IPS-18a (cell line): ENCODE results near the gene IL10.

Source experiments
- H3K27ac ChIP-seq: one replicate; pipeline ENCODE4 v1.5.1; 2013; ENCODE audit warnings: low read length
- H3K27me3 ChIP-seq: one replicate; pipeline ENCODE4 v1.6.1; 2013; ENCODE audit warnings: mild to moderate bottlenecking, low read length; ENCODE audit not compliant: control insufficient read depth, insufficient read depth
- H3K36me3 ChIP-seq: one replicate; pipeline ENCODE4 v1.6.1; 2013; ENCODE audit warnings: low read depth, low read length; ENCODE audit not compliant: control insufficient read depth
- H3K4me1 ChIP-seq: one replicate; pipeline ENCODE4 v1.6.1; 2013; ENCODE audit warnings: low read depth, low read length; ENCODE audit not compliant: control insufficient read depth
- H3K4me3 ChIP-seq: one replicate; pipeline ENCODE4 v1.5.1; 2013; ENCODE audit warnings: low read length
- H3K9ac ChIP-seq: one replicate; pipeline ENCODE4 v1.6.1; 2013; ENCODE audit warnings: mild to moderate bottlenecking, low read length, moderate library complexity
- H3K9me3 ChIP-seq: one replicate; pipeline ENCODE4 v1.6.1; 2013; ENCODE audit warnings: low read depth, low read length; ENCODE audit not compliant: control insufficient read depth

Gene IL10

GRCh38 chr1:206738370-206739366 lies 33.6 kb downstream of the IL10 start:
- no peak overlapping the region for H3K27ac ChIP-seq
- no peaks in the 10 kb centered on the region for H3K36me3 ChIP-seq
- H3K27me3 ChIP-seq: no peaks in the 10 kb centered on the region
- peaks cover 4% of the 10 kb centered on the region for H3K4me1 ChIP-seq
- H3K9me3 ChIP-seq: no peaks in the 10 kb centered on the region
- H3K4me3 ChIP-seq: no peak overlapping the region
- H3K9ac ChIP-seq: no peak overlapping the region

- no peaks in the 10 kb centered on the region for H3K27me3 ChIP-seq
- no peak overlapping the region for H3K27ac ChIP-seq
- H3K4me3 ChIP-seq: no peak overlapping the region
- no peaks in the 10 kb centered on the region for H3K9me3 ChIP-seq
- H3K36me3 ChIP-seq: peaks cover 3% of the 10 kb centered on the region
- peaks cover 4% of the 10 kb centered on the region for H3K4me1 ChIP-seq
- H3K9ac ChIP-seq: no peak overlapping the region
Observed at GRCh38 chr1:206737729-206738201, 34.5 kb downstream of the IL10 start.

GRCh38 chr1:206736878-206737728 lies 35.2 kb downstream of the IL10 start:
- Histone ChIP-seq H3K4me3 (no peak overlapping the region), H3K9me3 (no peaks in the 10 kb centered on the region), H3K4me1 (peaks cover 4% of the 10 kb centered on the region), H3K36me3 (peaks cover 4% of the 10 kb centered on the region), H3K27me3 (no peaks in the 10 kb centered on the region), H3K27ac (no peak overlapping the region), H3K9ac (no peak overlapping the region)

- Histone ChIP-seq H3K4me1 (peaks cover 4% of the 10 kb centered on the region), H3K4me3 (no peak overlapping the region), H3K27me3 (no peaks in the 10 kb centered on the region), H3K36me3 (peaks cover 12% of the 10 kb centered on the region), H3K27ac (no peak overlapping the region), H3K9ac (no peak overlapping the region), H3K9me3 (no peaks in the 10 kb centered on the region)
Observed at GRCh38 chr1:206735553-206736031, 36.7 kb downstream of the IL10 start.

GRCh38 chr1:206734499-206735142 lies 37.7 kb downstream of the IL10 start:
- no peak overlapping the region for H3K9ac ChIP-seq
- H3K4me3 ChIP-seq: no peak overlapping the region
- no peaks in the 10 kb centered on the region for H3K9me3 ChIP-seq
- peaks cover 20% of the 10 kb centered on the region for H3K36me3 ChIP-seq
- H3K27me3 ChIP-seq: no peaks in the 10 kb centered on the region
- H3K27ac ChIP-seq: no peak overlapping the region
- peaks cover 4% of the 10 kb centered on the region for H3K4me1 ChIP-seq

GRCh38 chr1:206732992-206733391 lies 39.3 kb downstream of the IL10 start:
- H3K4me3 ChIP-seq: no peak overlapping the region
- H3K9ac ChIP-seq: no peak overlapping the region
- H3K27ac ChIP-seq: no peak overlapping the region
- peaks cover 22% of the 10 kb centered on the region for H3K36me3 ChIP-seq
- H3K9me3 ChIP-seq: no peaks in the 10 kb centered on the region
- no peaks in the 10 kb centered on the region for H3K27me3 ChIP-seq
- H3K4me1 ChIP-seq: no peaks in the 10 kb centered on the region

GRCh38 chr1:206732508-206732907 lies 39.8 kb downstream of the IL10 start:
- Histone ChIP-seq H3K36me3 (peaks cover 22% of the 10 kb centered on the region), H3K27me3 (no peaks in the 10 kb centered on the region), H3K27ac (no peak overlapping the region), H3K9me3 (no peaks in the 10 kb centered on the region), H3K4me3 (no peak overlapping the region), H3K9ac (no peak overlapping the region), H3K4me1 (no peaks in the 10 kb centered on the region)

- Histone ChIP-seq H3K36me3 (peaks cover 22% of the 10 kb centered on the region), H3K27me3 (no peaks in the 10 kb centered on the region), H3K4me3 (no peak overlapping the region), H3K9ac (no peak overlapping the region), H3K4me1 (no peaks in the 10 kb centered on the region), H3K27ac (no peak overlapping the region), H3K9me3 (no peaks in the 10 kb centered on the region)
Observed at GRCh38 chr1:206729507-206729906, 42.8 kb downstream of the IL10 start.

GRCh38 chr1:206729050-206729449 lies 43.2 kb downstream of the IL10 start:
- Histone ChIP-seq H3K36me3 (peaks cover 22% of the 10 kb centered on the region), H3K9ac (no peak overlapping the region), H3K27ac (no peak overlapping the region), H3K27me3 (no peaks in the 10 kb centered on the region), H3K9me3 (no peaks in the 10 kb centered on the region), H3K4me3 (no peak overlapping the region), H3K4me1 (peaks cover 2% of the 10 kb centered on the region)

GRCh38 chr1:206728697-206728987 lies 43.7 kb downstream of the IL10 start:
- Histone ChIP-seq H3K9ac (no peak overlapping the region), H3K27me3 (no peaks in the 10 kb centered on the region), H3K36me3 (peaks cover 22% of the 10 kb centered on the region), H3K27ac (no peak overlapping the region), H3K9me3 (no peaks in the 10 kb centered on the region), H3K4me3 (no peak overlapping the region), H3K4me1 (peaks cover 6% of the 10 kb centered on the region)
